Measurements from ENCODE around the gene EFNA4. TPM values are rescaled to one million over a fixed set of nuclear protein-coding genes. Genes with fewer than 3 reads are reported as not detected.
A peak's percentile ranks its signal among the peaks of the same experiment; 100 is the strongest.

The EFNA4 gene
- polyA plus RNA-seq, 1 experiment: 10.1 TPM

- H3K4me3 ChIP-seq (ENCODE audit: low read depth, low read length): peak overlapping the region; percentile 45
- H3K9me3 ChIP-seq (ENCODE audit: control insufficient read depth, insufficient read depth, low read length): no peaks in the 10 kb centered on the region
- ChIA-PET POLR2A (interaction anchor here (0.6 to 1.5 kb wide), 6 partner anchors 10 to 459 kb away, joined by 3 to 10 read pairs (median 4); partner anchors contain the start of genes PBXIP1, SHC1 and UBE2Q1), CTCF (interaction anchor here (0.5 to 3.6 kb wide), 37 partner anchors 9 to 537 kb away, joined by 3 to 38 read pairs (median 4); partner anchors contain the start of genes ADAM15, DCST1, DCST2 and EFNA3)
- H3K27ac ChIP-seq (ENCODE audit: low read depth, low read length): peak overlapping the region; percentile 61
- peak; percentile 96 for TF ChIP-seq CTCF (IDR thresholded peaks at IDR 0.05; ENCODE audit: low read depth, low read length)
- DNase-seq (ENCODE audit: low read depth, low spot score): peak; percentile 59
- H3K27me3 ChIP-seq (ENCODE audit: control insufficient read depth, insufficient read depth, low read length): no peaks in the 10 kb centered on the region
These were observed 46.2 kb upstream of the EFNA4 start for GRCh38 chr1:155017041-155017945.

DNA sequence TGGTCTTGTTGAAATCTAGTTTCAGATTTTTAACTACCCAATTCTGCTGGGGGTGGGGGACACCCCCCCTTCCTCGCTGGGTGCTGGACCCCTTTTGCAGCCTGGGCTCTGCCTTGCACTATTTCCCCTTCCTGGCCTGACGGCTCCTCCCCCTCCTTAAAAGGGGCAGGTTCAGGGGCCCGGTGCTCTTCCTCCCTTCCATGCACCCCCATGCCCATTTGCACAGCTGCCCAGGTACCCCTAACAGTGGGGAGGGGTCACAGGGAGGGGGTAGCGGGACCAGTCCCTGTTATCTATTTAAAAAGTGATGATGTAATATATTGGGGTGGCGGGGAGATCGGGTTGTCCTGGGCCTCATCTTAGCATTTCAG, 45.6 kb upstream of the EFNA4 start:
- H3K27me3 ChIP-seq (ENCODE audit: control insufficient read depth, insufficient read depth, low read length): no peaks in the 10 kb centered on the region
- no peak for DNase-seq (ENCODE audit: low read depth, low spot score)
- no peak overlapping the region; the same call in 1 of the 2 replicates for H3K4me3 ChIP-seq (ENCODE audit: low read depth, low read length)
- no peak for TF ChIP-seq CTCF (IDR thresholded peaks at IDR 0.05; ENCODE audit: low read depth, low read length)
- no peaks in the 10 kb centered on the region for H3K9me3 ChIP-seq (ENCODE audit: control insufficient read depth, insufficient read depth, low read length)
- ChIA-PET CTCF (interaction anchor here (0.5 to 3.6 kb wide), 33 partner anchors 8 to 537 kb away, joined by 3 to 38 read pairs (median 3); partner anchors contain the start of genes ADAM15, DCST1, DCST2 and EFNA3), POLR2A (interaction anchor here (1.3 to 1.5 kb wide), 2 partner anchors 14 to 62 kb away, joined by 4 to 5 read pairs; partner anchors contain the start of gene PBXIP1)
- H3K27ac ChIP-seq (ENCODE audit: low read depth, low read length): no peak overlapping the region

DNA sequence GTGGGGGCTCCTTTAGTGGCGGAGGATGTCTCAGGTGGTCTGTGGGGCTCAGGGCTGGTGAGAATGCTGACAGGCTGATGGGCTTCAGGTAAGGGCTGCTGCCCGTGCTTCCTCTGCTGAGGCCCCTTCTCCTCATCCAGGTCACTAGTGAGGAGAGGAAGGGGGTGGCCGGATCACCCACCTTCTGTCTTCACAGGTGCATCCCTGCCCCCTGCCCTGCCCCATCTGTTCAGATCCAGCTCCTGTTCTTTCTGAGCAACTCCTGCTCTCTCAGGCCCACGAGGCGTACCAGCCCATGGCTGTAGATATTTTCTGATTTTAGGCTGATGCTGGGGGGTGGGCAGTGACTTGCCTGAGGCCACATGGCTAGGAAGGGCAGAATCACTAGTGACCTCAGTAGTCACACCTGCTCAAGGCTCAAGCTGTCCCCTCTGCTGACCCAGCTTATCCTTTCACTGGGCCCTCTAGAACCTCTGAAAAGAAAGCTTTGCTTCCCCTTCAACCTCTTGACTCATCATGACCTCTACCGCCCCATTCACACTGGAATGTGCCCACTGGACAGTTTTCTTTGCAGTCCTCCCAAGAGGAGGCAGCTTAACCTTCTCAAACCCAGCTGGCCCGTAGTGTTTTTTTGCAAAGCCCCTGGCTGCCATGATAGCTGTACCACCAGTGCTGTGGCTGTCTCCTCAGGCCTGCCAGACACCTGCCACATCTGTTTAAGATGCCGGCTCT, 44.8 kb upstream of the EFNA4 start:
- ChIA-PET POLR2A (interaction anchor here (0.8 kb wide), 1 partner anchor 63 kb away, joined by 3 read pairs; no protein-coding TSS in a partner anchor), CTCF (interaction anchor here (0.6 to 3.6 kb wide), 10 partner anchors 7 to 383 kb away, joined by 3 to 38 read pairs (median 8); partner anchors contain the start of gene ADAM15)
- no peak overlapping the region for H3K27ac ChIP-seq (ENCODE audit: low read depth, low read length)
- H3K9me3 ChIP-seq (ENCODE audit: control insufficient read depth, insufficient read depth, low read length): no peaks in the 10 kb centered on the region
- DNase-seq (ENCODE audit: low read depth, low spot score): no peak
- no peak for TF ChIP-seq CTCF (IDR thresholded peaks at IDR 0.05; ENCODE audit: low read depth, low read length)
- no peak overlapping the region for H3K4me3 ChIP-seq (ENCODE audit: low read depth, low read length)
- peaks cover 2% of the 10 kb centered on the region for H3K27me3 ChIP-seq (ENCODE audit: control insufficient read depth, insufficient read depth, low read length)

DNA sequence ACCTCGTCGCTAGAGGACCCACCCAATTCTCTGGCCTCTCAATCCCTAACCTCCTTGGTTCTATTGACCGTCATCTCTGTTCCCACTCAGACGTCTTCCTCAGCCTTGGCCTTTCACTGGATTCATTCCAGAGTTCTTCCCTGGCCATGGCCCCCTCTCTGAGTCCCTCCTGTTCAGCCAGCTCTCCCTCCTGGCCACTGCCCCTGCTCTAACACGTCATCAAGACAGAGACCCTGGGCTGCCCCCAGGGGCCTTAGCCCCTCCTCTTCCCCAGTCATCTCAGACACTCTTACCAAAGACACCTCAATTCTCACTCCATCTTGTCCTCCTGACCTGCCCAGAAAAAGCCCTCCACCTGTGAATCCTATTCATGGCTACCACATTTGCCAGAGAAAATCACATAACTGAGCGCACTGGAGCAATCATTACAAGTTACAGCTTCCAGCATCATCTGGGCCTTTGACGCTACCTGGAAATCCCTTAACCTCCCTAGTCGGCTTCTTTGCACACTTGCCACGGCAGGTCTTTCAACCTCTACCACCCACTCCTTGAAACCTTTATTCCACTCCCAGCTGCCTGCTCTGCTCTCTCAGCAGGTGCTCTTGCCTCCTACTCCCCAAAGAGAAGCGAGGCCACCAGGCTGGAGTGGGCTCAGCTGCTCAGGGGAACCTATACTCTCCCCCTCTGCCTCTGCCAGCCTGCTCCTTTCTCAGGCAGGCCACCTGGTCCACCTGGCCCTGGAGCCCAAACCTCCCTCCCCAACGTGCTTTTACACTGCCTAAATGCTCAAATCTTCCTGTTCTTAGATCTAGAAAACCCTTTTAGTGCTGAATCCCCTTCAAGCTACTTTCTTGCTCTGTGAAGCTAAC, 43.9 kb upstream of the EFNA4 start:
- Histone ChIP-seq H3K27me3 (ENCODE audit: control insufficient read depth, insufficient read depth, low read length) (peaks cover 5% of the 10 kb centered on the region), H3K27ac (ENCODE audit: low read depth, low read length) (no peak overlapping the region), H3K9me3 (ENCODE audit: control insufficient read depth, insufficient read depth, low read length) (no peaks in the 10 kb centered on the region), H3K4me3 (ENCODE audit: low read depth, low read length) (no peak overlapping the region)
- ChIA-PET CTCF (interaction anchor here (0.6 to 3.6 kb wide), 5 partner anchors 12 to 153 kb away, joined by 3 to 38 read pairs (median 5); partner anchors contain the start of gene KRTCAP2), POLR2A (interaction anchor here (0.8 kb wide), 1 partner anchor 64 kb away, joined by 3 read pairs; no protein-coding TSS in a partner anchor)
- no peak for TF ChIP-seq CTCF (IDR thresholded peaks at IDR 0.05; ENCODE audit: low read depth, low read length)
- DNase-seq (ENCODE audit: low read depth, low spot score): no peak
